Activated CD8-positive, alpha-beta memory T cell treated with anti-CD3 and anti-CD28 coated beads, Interleukin-2, amount 50 U/mL, for 24 hours (primary cell): Measurements from ENCODE around the gene WASL.

Experiments
- DNase-seq: peaks from one replicate; pipeline ENCODE4 v3.0.0-alpha.2; 2020; ENCODE audit errors: extremely low read depth

WASL gene

GRCh38 chr7:123690550-123690949, 58.3 kb downstream of the WASL start:
- no peak for DNase-seq

GRCh38 chr7:123689250-123689649, 59.6 kb downstream of the WASL start:
- DNase-seq, result no peak

- DNase-seq, result no peak
Observed at GRCh38 chr7:123687727-123688126, 61.1 kb downstream of the WASL start.

GRCh38 chr7:123687161-123687560, 61.6 kb downstream of the WASL start:
- DNase-seq, result no peak

GRCh38 chr7:123682690-123683089, 66.1 kb downstream of the WASL start:
- DNase-seq, result no peak

GRCh38 chr7:123681561-123681960, 67.2 kb downstream of the WASL start:
- no peak for DNase-seq

GRCh38 chr7:123680580-123680979, 68.2 kb downstream of the WASL start:
- DNase-seq, result no peak

- DNase-seq, result no peak
Observed at GRCh38 chr7:123679614-123680013, 69.2 kb downstream of the WASL start.

GRCh38 chr7:123677061-123677715, 71.6 kb downstream of the WASL start:
- no peak for DNase-seq

- DNase-seq, result no peak
Observed at GRCh38 chr7:123675181-123675473, 73.7 kb downstream of the WASL start.

GRCh38 chr7:123674399-123675180, 74.2 kb downstream of the WASL start:
- DNase-seq, result no peak

- no peak for DNase-seq
Observed at GRCh38 chr7:123673752-123674398, 74.9 kb downstream of the WASL start.

- DNase-seq, result no peak
Observed at GRCh38 chr7:123673137-123673732, 75.6 kb downstream of the WASL start.

- DNase-seq, result no peak
Observed at GRCh38 chr7:123669485-123669884, 79.3 kb downstream of the WASL start.

- DNase-seq, result no peak
Observed at GRCh38 chr7:123666492-123666891, 82.3 kb downstream of the WASL start.

- no peak for DNase-seq
Observed at GRCh38 chr7:123665896-123666295, 82.9 kb downstream of the WASL start.

- DNase-seq, result no peak
Observed at GRCh38 chr7:123665157-123665556, 83.6 kb downstream of the WASL start.

- DNase-seq, result no peak
Observed at GRCh38 chr7:123663200-123663599, 85.6 kb downstream of the WASL start.

- no peak for DNase-seq
Observed at GRCh38 chr7:123662755-123663154, 86.0 kb downstream of the WASL start.

- no peak for DNase-seq
Observed at GRCh38 chr7:123662293-123662692, 86.5 kb downstream of the WASL start.

- DNase-seq, result no peak
Observed at GRCh38 chr7:123661765-123662164, 87.0 kb downstream of the WASL start.

GRCh38 chr7:123660514-123661354, 88.1 kb downstream of the WASL start:
- DNase-seq, result no peak
